ENCODE data around the gene ZBTB20. TPM values are rescaled to one million over a fixed set of nuclear protein-coding genes. Genes with fewer than 3 reads are reported as not detected.
A peak's percentile ranks its signal among the peaks of the same experiment; 100 is the strongest.

The ZBTB20 gene
- total RNA-seq, 8 experiments from 2014 or later, result 21.8 to 62.6 (median 39.5) TPM

DNA sequence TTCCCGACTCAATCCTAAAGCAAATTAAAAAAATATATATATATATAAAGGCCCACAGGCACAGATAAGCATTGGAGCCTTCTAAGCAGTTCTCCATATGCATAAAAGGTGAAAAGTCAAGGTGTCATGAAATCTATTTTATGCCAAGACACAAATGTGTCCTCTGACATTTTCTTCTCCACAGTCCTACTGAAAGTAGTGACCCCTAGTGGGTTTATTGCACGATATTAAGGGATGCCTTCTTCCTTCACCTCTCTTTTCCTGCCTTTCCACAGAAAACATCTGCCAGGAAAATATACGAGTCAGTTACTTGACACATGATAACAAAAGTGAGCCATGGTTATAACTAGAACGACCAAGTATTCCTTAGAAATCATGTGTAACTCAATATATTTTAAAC is 550.1 kb downstream of the ZBTB20 start:
- H3K27ac ChIP-seq, result no peak overlapping the region
- in situ Hi-C loops (cut with MboI; ENCODE audit: low pct_unique_long_range_greater_than_20kb in 2 of 9, low sequenced_read_pairs in 9 of 9, unreplicated experiment in 9 of 9), result no loop called here
- ATAC-seq (replicated peaks in 6 of 8), result peak in 1 of 8 experiments; percentile 26
- H3K4me3 ChIP-seq, result no peak overlapping the region
- 28 to 80% (median 50%) methylated on average over 1 to 4 of the region's 4 CpGs; no CpG with 5 or more reads in 1 of the 10 experiments for WGBS, 10 experiments
- H3K4me1 ChIP-seq (replicated peaks in 1 of 2), result peaks cover 0 to 9% of the 10 kb centered on the region in 2 donors

DNA sequence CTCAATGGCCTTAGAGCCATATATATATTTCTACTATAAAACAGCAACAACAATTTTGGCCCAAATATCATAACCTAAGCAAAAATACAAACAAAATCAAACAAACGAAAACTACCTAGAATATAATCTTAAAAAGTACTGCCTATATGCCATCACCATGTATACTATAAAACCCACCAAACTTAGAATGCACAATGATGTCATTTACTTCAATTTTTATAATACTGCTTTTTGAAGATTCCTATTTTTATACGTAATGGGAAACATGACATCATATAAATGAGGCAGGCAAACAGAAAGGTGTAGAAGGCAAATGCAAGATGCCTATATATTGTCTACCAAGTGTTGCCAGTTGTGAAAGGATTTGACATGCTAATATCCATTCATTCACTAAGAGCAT is 550.9 kb downstream of the ZBTB20 start:
- in situ Hi-C loops (cut with MboI; ENCODE audit: low pct_unique_long_range_greater_than_20kb in 2 of 9, low sequenced_read_pairs in 9 of 9, unreplicated experiment in 9 of 9), result no loop called here
- 33 to 100% (median 83%) methylated on average over 1 to 2 of the region's 2 CpGs for WGBS, 10 experiments
- no peak overlapping the region for H3K27ac ChIP-seq
- no peak overlapping the region for H3K4me3 ChIP-seq
- ATAC-seq (replicated peaks in 6 of 8), result no peak
- peaks cover 0 to 9% of the 10 kb centered on the region in 2 donors for H3K4me1 ChIP-seq (replicated peaks in 1 of 2)

DNA sequence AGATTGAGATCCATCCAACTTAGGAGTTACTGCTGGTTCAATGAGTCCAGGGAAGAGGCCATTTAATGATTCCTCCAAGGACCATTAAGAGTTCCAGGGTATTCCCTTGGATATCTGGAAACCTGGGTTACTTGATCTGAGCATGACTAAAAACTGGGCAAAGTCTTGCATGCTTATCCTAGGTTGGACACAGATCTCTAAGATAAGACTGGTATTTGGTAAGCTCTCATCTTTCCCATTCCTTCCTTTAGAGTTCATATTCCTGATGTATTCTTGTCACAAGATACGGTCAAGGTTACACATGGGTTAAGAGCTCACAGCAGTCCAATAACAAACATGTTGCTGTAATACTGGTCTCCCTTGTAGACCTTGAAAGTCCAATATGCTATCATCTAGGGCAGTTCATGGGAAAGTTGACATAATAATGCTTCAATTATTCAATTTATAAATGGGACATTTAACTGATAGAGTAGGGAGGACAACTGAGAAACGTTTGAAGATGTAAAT is 551.5 kb downstream of the ZBTB20 start:
- Histone ChIP-seq H3K4me3 (no peak overlapping the region), H3K27ac (no peak overlapping the region), H3K4me1 (replicated peaks in 1 of 2) (peaks cover 0 to 9% of the 10 kb centered on the region in 2 donors)
- in situ Hi-C loops (cut with MboI; ENCODE audit: low pct_unique_long_range_greater_than_20kb in 2 of 9, low sequenced_read_pairs in 9 of 9, unreplicated experiment in 9 of 9), result no loop called here
- whole genome bisulfite sequencing, 10 experiments, result 0 to 100% (median 83%) methylated on average over 1 to 2 of the region's 2 CpGs; no CpG with 5 or more reads in 1 of the 10 experiments
- ATAC-seq (replicated peaks in 6 of 8), result no peak

- ATAC-seq (replicated peaks in 6 of 8), result no peak
- in situ Hi-C loops (cut with MboI; ENCODE audit: low pct_unique_long_range_greater_than_20kb in 2 of 9, low sequenced_read_pairs in 9 of 9, unreplicated experiment in 9 of 9), result no loop called here
- Histone ChIP-seq H3K4me1 (replicated peaks in 1 of 2) (peaks cover 7 to 11% of the 10 kb centered on the region in 2 donors), H3K4me3 (no peak overlapping the region), H3K27ac (no peak overlapping the region)
- WGBS, 10 experiments, result 67 to 99% (median 92%) methylated on average over 2 to 6 of the region's 6 CpGs
Observed at GRCh38 chr3:114590309-114591047, 556.6 kb downstream of the ZBTB20 start.

DNA sequence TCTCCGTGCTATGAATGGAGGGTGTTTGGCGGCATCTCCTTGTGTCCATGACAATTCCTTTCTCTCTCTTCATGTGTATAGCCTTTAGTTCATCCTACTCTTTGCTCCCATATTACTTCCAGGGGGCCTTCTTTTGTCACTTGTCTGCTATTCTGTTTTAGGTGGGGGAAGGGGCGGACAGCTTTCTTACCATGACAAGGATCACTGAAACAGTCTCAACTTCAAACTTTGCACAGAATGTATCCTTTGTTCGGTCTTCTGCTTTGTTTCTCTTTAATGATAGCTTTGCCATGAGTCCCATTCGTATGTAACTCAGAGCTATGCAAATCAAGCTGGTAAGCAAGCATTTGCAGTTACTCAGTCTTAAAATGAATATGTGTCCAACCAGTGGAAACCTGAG is 559.1 kb downstream of the ZBTB20 start:
- H3K27ac ChIP-seq, result no peak overlapping the region
- in situ Hi-C loops (cut with MboI; ENCODE audit: low pct_unique_long_range_greater_than_20kb in 2 of 9, low sequenced_read_pairs in 9 of 9, unreplicated experiment in 9 of 9), result no loop called here
- ATAC-seq (replicated peaks in 6 of 8), result peak; percentile 17 to 73 (median 45)
- WGBS, 10 experiments, result 46 to 89% (median 73%) methylated on average over 2 to 5 of the region's 5 CpGs; no CpG with 5 or more reads in 3 of the 10 experiments
- H3K4me3 ChIP-seq, result no peak overlapping the region
- H3K4me1 ChIP-seq (replicated peaks in 1 of 2), result peaks cover 7 to 20% of the 10 kb centered on the region in 2 donors

DNA sequence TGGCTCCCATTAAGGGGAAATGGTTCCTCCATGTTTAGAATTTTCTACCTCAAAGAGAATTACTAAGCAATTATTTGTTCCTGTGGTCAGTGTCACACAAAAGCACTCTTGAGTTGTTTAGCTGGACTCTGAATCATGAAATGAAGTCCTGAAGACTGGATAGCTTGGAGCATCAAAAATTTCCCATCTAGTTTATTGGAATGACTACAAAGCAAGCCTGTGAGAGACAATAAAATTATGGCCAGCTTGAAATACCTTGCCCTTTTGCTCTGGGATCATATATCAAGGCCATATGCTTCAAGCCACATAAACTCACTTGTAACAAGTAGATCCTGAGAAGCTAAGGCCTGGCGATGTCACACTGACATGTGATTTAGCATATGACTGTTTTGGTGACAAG is 561.0 kb downstream of the ZBTB20 start:
- in situ Hi-C loops (cut with MboI; ENCODE audit: low pct_unique_long_range_greater_than_20kb in 2 of 9, low sequenced_read_pairs in 9 of 9, unreplicated experiment in 9 of 9), result no loop called here
- WGBS, 10 experiments, result 77 to 100% (median 100%) methylated on average over 1 of the region's 1 CpG; no CpG with 5 or more reads in 2 of the 10 experiments
- no peak overlapping the region for H3K4me3 ChIP-seq
- H3K27ac ChIP-seq, result no peak overlapping the region
- peaks cover 7 to 20% of the 10 kb centered on the region in 2 donors for H3K4me1 ChIP-seq (replicated peaks in 1 of 2)
- peak in 3 of 8 experiments; percentile 28 to 50 (median 29) for ATAC-seq (replicated peaks in 6 of 8)

- in situ Hi-C loops (cut with MboI; ENCODE audit: low pct_unique_long_range_greater_than_20kb in 2 of 9, low sequenced_read_pairs in 9 of 9, unreplicated experiment in 9 of 9), result no loop called here
- no peak for ATAC-seq (replicated peaks in 6 of 8)
- Histone ChIP-seq H3K4me1 (replicated peaks in 1 of 2) (peaks cover 7 to 20% of the 10 kb centered on the region in 2 donors), H3K4me3 (no peak overlapping the region), H3K27ac (no peak overlapping the region)
- WGBS, 10 experiments, result 48 to 100% (median 95%) methylated on average over 1 to 4 of the region's 4 CpGs; no CpG with 5 or more reads in 3 of the 10 experiments
Observed at GRCh38 chr3:114585687-114586086, 561.4 kb downstream of the ZBTB20 start.

DNA sequence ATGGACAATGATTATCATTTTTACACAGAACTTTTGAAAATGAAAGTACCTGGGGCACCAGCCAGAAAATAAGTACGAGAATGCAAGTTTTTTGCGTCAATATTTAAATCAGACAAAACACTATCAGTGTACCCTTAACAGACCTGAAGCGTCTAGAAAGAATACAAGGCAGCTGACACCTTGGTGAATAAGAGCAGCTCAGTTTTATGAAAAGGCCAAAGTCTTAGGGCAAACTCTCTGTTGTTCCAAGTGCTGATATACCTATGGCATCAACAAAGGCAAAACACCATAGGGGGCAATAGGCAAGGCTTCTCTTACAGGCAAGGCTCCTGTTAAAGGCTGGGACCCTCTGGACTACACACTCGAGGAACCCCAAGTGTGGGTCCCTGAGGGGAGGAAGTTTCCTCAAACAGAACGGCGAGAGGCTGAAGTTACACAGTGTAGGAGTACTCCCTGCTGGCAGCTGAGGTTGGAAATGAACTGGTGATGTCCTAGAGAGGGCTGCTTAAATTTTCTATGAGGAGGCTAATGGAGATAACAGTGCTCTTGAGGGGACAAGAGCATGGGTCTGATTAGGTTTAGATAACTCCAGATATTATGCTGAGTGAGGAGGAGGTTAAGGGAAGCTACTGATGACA is 562.2 kb downstream of the ZBTB20 start:
- in situ Hi-C loops (cut with MboI; ENCODE audit: low pct_unique_long_range_greater_than_20kb in 2 of 9, low sequenced_read_pairs in 9 of 9, unreplicated experiment in 9 of 9), result no loop called here
- no peak overlapping the region for H3K27ac ChIP-seq
- 19 to 100% (median 90%) methylated on average over 1 to 6 of the region's 6 CpGs for WGBS, 10 experiments
- peaks cover 7 to 20% of the 10 kb centered on the region in 2 donors for H3K4me1 ChIP-seq (replicated peaks in 1 of 2)
- H3K4me3 ChIP-seq, result no peak overlapping the region
- ATAC-seq (replicated peaks in 6 of 8), result peak in 3 of 8 experiments; percentile 32 to 62 (median 57)

GRCh38 chr3:114582929-114583328 is 564.2 kb downstream of the ZBTB20 start:
- Histone ChIP-seq H3K4me1 (replicated peaks in 1 of 2) (peaks cover 0 to 15% of the 10 kb centered on the region in 2 donors), H3K27ac (no peak overlapping the region), H3K4me3 (no peak overlapping the region)
- WGBS, 10 experiments, result 83 to 100% (median 96%) methylated on average over 1 to 2 of the region's 2 CpGs; no CpG with 5 or more reads in 1 of the 10 experiments
- no peak for ATAC-seq (replicated peaks in 6 of 8)
- in situ Hi-C loops (cut with MboI; ENCODE audit: low pct_unique_long_range_greater_than_20kb in 2 of 9, low sequenced_read_pairs in 9 of 9, unreplicated experiment in 9 of 9), result no loop called here

DNA sequence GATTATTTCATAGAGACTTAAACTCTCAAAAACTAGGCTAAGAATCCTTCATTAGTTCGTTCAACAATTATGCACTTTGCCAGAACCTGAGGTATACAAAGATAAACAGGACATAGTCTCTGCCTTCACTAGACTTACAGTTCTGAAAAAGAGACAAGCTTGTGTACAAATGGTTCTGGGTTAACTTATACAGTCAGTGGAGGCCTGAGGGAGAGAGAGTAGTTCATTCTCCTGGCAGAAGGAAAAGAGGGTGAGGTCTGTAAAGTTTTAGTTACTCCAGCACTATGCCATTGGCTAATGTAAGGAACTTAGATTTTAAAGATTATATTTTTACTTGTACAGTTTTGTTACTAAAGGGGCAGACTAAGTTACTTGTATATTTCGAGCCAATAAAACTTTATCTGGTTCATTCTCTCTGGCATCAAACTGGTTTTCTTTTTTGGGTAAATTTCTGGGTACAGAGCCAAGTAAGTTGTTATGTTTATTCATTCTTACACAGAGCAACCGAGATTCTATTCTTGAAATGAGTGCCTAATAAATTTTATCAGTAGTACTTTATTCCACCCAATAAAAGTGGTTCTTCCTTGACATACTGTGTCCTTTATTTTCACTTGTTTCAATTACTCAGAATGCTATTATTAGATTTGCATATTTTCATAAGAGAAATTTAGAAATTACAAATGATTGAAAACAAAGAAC is 574.6 kb downstream of the ZBTB20 start:
- H3K27ac ChIP-seq, result no peak overlapping the region
- H3K4me3 ChIP-seq, result no peak overlapping the region
- peaks cover 3 to 4% of the 10 kb centered on the region in 2 donors for H3K4me1 ChIP-seq (replicated peaks in 1 of 2)
- in situ Hi-C loops (cut with MboI; ENCODE audit: low pct_unique_long_range_greater_than_20kb in 2 of 9, low sequenced_read_pairs in 9 of 9, unreplicated experiment in 9 of 9), result no loop called here
- ATAC-seq (replicated peaks in 6 of 8), result no peak
- 52 to 100% (median 82%) methylated on average over 1 to 3 of the region's 3 CpGs for WGBS, 10 experiments

DNA sequence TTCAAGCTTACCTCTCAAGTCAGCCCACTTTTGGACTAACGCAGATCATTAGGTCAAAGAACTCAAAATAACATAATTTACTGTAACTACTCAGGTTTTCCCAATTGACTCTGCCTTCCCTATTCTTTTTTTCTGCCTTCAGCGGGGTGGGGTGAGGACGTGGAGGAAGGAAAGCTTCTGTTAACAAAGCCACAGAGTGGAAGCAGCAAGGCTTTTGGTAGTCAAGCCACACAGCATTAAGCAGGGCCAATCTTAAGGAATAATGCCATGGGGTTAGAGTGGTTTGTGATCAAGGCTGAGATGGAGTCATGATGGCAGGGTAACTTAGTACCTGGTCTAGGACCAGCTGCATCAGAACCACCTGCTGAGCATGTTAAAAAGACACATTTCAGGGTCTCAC is 575.7 kb downstream of the ZBTB20 start:
- WGBS, 10 experiments, result 33 to 100% (median 57%) methylated on average over 1 to 3 of the region's 3 CpGs; no CpG with 5 or more reads in 1 of the 10 experiments
- Histone ChIP-seq H3K27ac (no peak overlapping the region), H3K4me3 (no peak overlapping the region), H3K4me1 (replicated peaks in 1 of 2) (peaks cover 6 to 9% of the 10 kb centered on the region in 2 donors)
- in situ Hi-C loops (cut with MboI; ENCODE audit: low pct_unique_long_range_greater_than_20kb in 2 of 9, low sequenced_read_pairs in 9 of 9, unreplicated experiment in 9 of 9), result no loop called here
- ATAC-seq (replicated peaks in 6 of 8), result no peak

DNA sequence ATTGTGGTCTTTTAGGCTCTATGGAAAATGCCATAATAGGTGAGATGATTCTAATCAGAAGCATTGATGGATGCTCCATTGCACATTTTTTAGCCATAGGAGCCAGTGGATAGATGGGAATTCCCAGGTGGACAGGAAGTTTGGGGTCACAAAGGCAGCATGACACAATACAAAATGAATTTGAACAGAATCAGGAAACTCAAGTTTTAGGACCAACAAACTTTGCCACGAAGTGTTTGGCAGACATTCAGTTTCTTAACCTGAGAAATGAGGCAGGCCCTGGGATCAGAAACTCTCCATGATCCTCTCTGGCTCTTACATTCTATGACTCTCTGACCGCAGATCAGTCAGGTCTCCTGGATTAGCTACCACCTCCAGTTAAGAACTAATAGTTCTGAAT is 577.9 kb downstream of the ZBTB20 start:
- no peak overlapping the region for H3K27ac ChIP-seq
- in situ Hi-C loops (cut with MboI; ENCODE audit: low pct_unique_long_range_greater_than_20kb in 2 of 9, low sequenced_read_pairs in 9 of 9, unreplicated experiment in 9 of 9), result no loop called here
- H3K4me3 ChIP-seq, result no peak overlapping the region
- ATAC-seq (replicated peaks in 6 of 8), result no peak
- H3K4me1 ChIP-seq (replicated peaks in 1 of 2), result peaks cover 9 to 11% of the 10 kb centered on the region in 2 donors
- WGBS, 10 experiments, result 40 to 100% (median 86%) methylated on average over 1 to 2 of the region's 2 CpGs; no CpG with 5 or more reads in 2 of the 10 experiments

GRCh38 chr3:114567771-114568170 is 579.3 kb downstream of the ZBTB20 start:
- Histone ChIP-seq H3K4me3 (no peak overlapping the region), H3K4me1 (replicated peaks in 1 of 2) (peaks cover 9 to 13% of the 10 kb centered on the region in 2 donors), H3K27ac (no peak overlapping the region)
- no peak for ATAC-seq (replicated peaks in 6 of 8)
- 75 to 100% (median 92%) methylated on average over 1 to 2 of the region's 2 CpGs; no CpG with 5 or more reads in 3 of the 10 experiments for WGBS, 10 experiments
- in situ Hi-C loops (cut with MboI; ENCODE audit: low pct_unique_long_range_greater_than_20kb in 2 of 9, low sequenced_read_pairs in 9 of 9, unreplicated experiment in 9 of 9), result no loop called here

Data from motor neuron (in vitro differentiated cells).